Erythroblast (primary cell): Measurements from ENCODE around the gene LTBP1.

ENCODE experiments used
- GATA1 ChIP-seq: IDR thresholded peaks from 2 replicates; pipeline ENCODE4 v1.6.1; 2011; ENCODE audit warnings: low read depth, mild to moderate bottlenecking, control low read depth, low read length, moderate library complexity
- POLR2A ChIP-seq: IDR thresholded peaks from 2 replicates; pipeline ENCODE4 v1.6.1; 2011; ENCODE audit warnings: mild to moderate bottlenecking, low read length

- no peak for TF ChIP-seq POLR2A
- no peak for TF ChIP-seq GATA1
These were observed 126.3 kb downstream of the LTBP1 start for GRCh38 chr2:33073018-33073417.
